Measurements from ENCODE around the gene TMEM232.

TMEM232 gene

DNA sequence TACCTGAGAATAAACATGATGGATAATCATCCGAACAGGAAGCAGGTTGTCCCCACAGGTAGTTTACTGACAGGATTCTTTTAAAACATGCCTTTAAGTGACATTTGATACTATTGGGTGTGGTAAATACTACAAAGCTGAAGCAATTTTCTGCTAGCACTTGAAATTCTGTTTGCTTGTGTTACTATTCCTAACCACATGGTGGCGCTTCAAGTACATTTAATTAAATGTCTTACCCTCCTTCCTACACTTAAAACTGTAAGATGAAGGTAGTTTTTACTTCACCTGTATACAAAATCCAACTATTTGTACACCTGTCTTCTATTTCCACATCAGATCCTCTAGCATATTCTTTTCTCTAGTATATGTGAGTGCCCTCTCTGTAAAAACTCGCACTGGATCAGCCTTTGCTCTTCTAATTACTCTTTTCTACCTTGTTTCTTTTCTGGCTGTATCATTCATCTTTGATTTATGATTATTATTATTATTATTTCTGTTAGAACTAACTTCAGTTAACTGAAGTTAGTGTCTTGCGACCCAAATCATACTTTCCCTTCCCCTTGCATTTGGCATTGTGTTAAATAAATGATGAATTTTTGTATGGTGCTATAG, 30.8 kb upstream of the TMEM232 start:
- H3K9me3 Mint-ChIP-seq, result no peaks in the 10 kb centered on the region
- TF ChIP-seq, protein P1, sequence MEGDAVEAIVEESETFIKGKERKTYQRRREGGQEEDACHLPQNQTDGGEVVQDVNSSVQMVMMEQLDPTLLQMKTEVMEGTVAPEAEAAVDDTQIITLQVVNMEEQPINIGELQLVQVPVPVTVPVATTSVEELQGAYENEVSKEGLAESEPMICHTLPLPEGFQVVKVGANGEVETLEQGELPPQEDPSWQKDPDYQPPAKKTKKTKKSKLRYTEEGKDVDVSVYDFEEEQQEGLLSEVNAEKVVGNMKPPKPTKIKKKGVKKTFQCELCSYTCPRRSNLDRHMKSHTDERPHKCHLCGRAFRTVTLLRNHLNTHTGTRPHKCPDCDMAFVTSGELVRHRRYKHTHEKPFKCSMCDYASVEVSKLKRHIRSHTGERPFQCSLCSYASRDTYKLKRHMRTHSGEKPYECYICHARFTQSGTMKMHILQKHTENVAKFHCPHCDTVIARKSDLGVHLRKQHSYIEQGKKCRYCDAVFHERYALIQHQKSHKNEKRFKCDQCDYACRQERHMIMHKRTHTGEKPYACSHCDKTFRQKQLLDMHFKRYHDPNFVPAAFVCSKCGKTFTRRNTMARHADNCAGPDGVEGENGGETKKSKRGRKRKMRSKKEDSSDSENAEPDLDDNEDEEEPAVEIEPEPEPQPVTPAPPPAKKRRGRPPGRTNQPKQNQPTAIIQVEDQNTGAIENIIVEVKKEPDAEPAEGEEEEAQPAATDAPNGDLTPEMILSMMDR (IDR thresholded peaks at IDR 0.05; ENCODE audit: unreplicated experiment in 3 of 3), result peak; percentile 59 to 77 (median 71)
- H3K4me3 Mint-ChIP-seq, result no peak overlapping the region
- no peaks in the 10 kb centered on the region for H3K4me1 Mint-ChIP-seq
- peak overlapping the region in 1 of 3 experiments; percentile 15 for H3K27ac Mint-ChIP-seq
- peaks cover 9% of the 10 kb centered on the region for H3K36me3 Mint-ChIP-seq (ENCODE audit: low read depth)
- H3K27me3 Mint-ChIP-seq (ENCODE audit: low read depth), result no peaks in the 10 kb centered on the region

DNA sequence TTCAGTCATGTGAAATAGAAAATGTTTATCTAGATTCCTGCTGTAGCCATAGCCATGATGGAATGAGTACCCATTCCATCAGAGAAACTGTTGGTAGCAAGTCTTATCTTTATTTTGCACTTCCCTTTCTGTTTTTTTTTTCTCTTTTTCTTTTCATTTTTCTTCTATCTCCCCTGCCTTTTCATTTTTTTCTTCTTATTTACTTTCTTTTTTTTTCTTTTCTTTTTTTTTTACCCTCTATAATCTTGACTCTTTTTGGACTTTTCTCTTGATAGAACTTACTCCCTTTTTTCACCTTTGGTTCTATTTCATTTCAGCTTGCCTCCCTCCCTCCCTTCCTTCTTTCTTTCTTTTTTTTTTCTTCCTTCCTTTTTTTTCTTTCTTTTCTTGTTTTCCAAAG, 27.7 kb upstream of the TMEM232 start:
- Mint-ChIP-seq H3K9me3 (no peaks in the 10 kb centered on the region), H3K4me3 (no peak overlapping the region), H3K27me3 (ENCODE audit: low read depth) (no peaks in the 10 kb centered on the region), H3K4me1 (no peaks in the 10 kb centered on the region), H3K36me3 (ENCODE audit: low read depth) (peaks cover 19% of the 10 kb centered on the region), H3K27ac (no peak overlapping the region)
- TF ChIP-seq, protein P1 (IDR thresholded peaks at IDR 0.05; ENCODE audit: unreplicated experiment in 3 of 3), result no peak

DNA sequence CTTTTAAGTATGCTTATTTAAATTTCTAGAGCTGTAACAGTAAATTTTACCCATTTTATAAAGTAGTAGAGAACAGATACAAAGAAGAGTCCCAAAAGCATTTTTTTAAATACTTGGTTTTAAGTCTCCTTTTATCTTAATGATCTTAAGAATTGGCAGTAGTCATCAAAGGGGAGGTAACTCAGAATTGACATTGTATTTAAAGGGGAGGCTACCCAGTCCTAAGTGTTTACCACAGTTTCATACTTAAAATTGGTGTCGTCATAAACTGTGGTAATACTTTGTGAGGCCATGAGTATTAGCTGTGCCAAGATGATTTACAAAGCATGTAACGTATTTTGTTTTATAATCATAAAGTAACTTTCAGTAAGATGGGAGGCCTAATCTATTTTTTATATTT, 27.1 kb upstream of the TMEM232 start:
- no peak overlapping the region for H3K4me3 Mint-ChIP-seq
- H3K27ac Mint-ChIP-seq, result no peak overlapping the region
- no peaks in the 10 kb centered on the region for H3K27me3 Mint-ChIP-seq (ENCODE audit: low read depth)

DNA sequence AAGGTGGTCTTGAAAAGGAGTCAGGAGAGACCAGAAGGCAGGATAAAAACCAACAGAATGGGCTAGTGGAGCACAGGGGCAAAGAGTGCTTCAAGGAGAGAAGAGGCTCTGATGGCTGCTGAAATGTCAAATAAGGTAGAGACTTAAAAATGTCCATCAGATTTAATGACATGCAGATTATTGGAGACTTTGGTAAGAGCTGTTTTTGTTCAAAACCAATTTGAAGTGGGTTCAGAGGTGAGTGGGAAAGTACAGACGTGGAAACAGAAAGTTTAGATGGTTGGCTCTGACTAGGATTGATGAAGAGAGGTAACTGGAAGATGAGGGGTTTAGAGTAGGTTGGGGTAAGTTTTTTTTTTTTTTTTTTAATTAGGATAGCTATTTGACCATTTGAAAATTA, 26.5 kb upstream of the TMEM232 start:
- TF ChIP-seq, protein P1 (IDR thresholded peaks at IDR 0.05; ENCODE audit: unreplicated experiment in 3 of 3), result no peak
- no peaks in the 10 kb centered on the region for H3K4me1 Mint-ChIP-seq
- peaks cover 27% of the 10 kb centered on the region for H3K36me3 Mint-ChIP-seq (ENCODE audit: low read depth)
- no peak overlapping the region for H3K4me3 Mint-ChIP-seq
- H3K9me3 Mint-ChIP-seq, result no peaks in the 10 kb centered on the region
- no peaks in the 10 kb centered on the region for H3K27me3 Mint-ChIP-seq (ENCODE audit: low read depth)
- H3K27ac Mint-ChIP-seq, result no peak overlapping the region

More for the DNA sequence above, 27.1 kb upstream of the TMEM232 start:
- Mint-ChIP-seq H3K9me3 (no peaks in the 10 kb centered on the region), H3K36me3 (ENCODE audit: low read depth) (peaks cover 24% of the 10 kb centered on the region), H3K4me1 (no peaks in the 10 kb centered on the region)
- TF ChIP-seq, protein P1 (IDR thresholded peaks at IDR 0.05; ENCODE audit: unreplicated experiment in 3 of 3), result no peak

DNA sequence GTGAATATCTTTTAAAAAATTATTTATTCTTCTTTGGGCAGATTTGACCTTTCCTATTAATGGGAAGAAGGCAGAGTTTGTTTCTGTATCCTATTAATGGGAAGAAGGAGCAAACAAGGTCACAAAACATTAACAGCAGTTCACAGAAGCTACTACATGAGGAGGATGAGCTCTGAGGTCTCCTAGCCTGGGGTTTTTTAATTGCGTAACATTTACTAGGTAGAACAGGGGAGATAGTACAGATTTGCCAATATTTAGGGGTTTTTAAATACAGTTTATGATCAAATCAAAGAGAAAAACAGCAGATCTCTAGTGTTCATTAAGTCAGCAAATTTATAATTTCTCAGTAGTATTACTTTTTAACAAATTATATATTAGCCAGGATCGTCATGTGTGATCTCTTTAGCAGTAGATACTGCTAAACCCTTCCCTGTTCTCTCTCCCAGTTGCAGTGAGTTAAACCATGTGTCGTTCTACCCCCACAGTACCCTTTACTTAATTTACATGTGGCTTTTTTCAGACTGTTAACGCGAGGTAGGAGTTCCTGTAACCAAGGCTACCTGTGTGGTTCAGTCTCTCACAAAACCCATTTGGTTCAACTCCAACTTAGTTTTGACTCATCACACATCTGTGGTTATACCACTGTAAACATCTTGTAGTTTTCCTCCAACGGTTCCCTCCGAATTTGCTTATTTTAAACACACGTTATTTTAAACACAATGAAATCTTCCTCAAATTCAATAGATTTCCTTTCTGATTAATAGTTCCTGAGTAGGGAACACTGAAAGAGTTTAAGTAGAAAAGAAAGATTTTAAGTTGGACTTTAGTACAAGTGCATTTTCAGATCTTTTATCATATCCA, 25.7 kb upstream of the TMEM232 start:
- Mint-ChIP-seq H3K36me3 (ENCODE audit: low read depth) (peaks cover 29% of the 10 kb centered on the region), H3K4me3 (no peak overlapping the region), H3K4me1 (no peaks in the 10 kb centered on the region), H3K9me3 (no peaks in the 10 kb centered on the region), H3K27ac (no peak overlapping the region), H3K27me3 (ENCODE audit: low read depth) (no peaks in the 10 kb centered on the region)
- TF ChIP-seq, protein P1 (IDR thresholded peaks at IDR 0.05; ENCODE audit: unreplicated experiment in 3 of 3), result no peak

Data from nephron (organoid).